Bronchial epithelial cell (primary cell): ENCODE results near the gene TMEM74B. TPM values are rescaled to one million over a fixed set of nuclear protein-coding genes. Genes with fewer than 3 reads are reported as not detected.

Source experiments
- DNase-seq: peaks from one replicate; pipeline ENCODE4 v3.0.0-alpha.2; 2010; ENCODE audit warnings: low read depth
- FAIRE-seq: peaks from 2 replicates; lab custom pipeline; 2011; peaks lifted over from hg19 to GRCh38; lab: Jason Lieb, UNC
- H3K27me3 ChIP-seq: 2 replicates; pipeline ENCODE4 v1.5.1; 2011; ENCODE audit warnings: low read length; ENCODE audit not compliant: control insufficient read depth, insufficient read depth
- H3K36me3 ChIP-seq: 2 replicates; pipeline ENCODE4 v1.5.1; 2011; ENCODE audit warnings: low read length; ENCODE audit not compliant: control insufficient read depth, insufficient read depth
- H3K4me3 ChIP-seq: 2 replicates; pipeline ENCODE4 v1.5.1; 2011; ENCODE audit warnings: mild to moderate bottlenecking, low read depth, low read length, control low read depth
- total RNA-seq: library from RNA; depleted of rRNA; stranded (reverse); fragments of >200 nt; gene quantifications from 2 replicates; pipeline ENCODE4 v1.2.1, GENCODE V29; 2014
- TF ChIP-seq, protein P1 (sequence below): IDR thresholded peaks from 2 replicates; pipeline ENCODE4 v1.5.1; 2011; ENCODE audit warnings: mild to moderate bottlenecking, moderate library complexity, low read length, control low read depth, inconsistent platforms; ENCODE audit not compliant: insufficient read depth, severe bottlenecking

The TMEM74B gene
- total RNA-seq, 1 donor from 2014 or later = not detected

DNA sequence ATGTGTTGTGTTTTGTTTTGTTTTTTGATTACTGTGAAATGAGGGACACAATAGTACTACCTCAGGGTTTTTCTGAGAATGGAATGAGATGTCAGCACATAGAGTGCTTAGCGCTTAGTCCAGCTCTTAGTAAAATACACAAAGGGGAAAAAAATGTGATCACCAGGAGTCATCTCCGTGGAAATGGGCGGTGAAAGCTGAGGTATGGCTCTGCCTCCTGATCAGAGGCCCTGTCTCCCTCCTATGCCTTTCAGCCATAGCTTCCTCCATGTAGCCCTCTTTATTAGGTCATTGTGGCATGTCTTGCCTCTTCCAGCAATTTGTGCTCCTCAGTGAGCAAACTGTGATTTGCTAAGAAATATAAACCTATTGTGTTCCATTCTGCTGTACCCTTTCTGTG lies 53.4 kb downstream of the TMEM74B start:
- TF ChIP-seq, protein P1, sequence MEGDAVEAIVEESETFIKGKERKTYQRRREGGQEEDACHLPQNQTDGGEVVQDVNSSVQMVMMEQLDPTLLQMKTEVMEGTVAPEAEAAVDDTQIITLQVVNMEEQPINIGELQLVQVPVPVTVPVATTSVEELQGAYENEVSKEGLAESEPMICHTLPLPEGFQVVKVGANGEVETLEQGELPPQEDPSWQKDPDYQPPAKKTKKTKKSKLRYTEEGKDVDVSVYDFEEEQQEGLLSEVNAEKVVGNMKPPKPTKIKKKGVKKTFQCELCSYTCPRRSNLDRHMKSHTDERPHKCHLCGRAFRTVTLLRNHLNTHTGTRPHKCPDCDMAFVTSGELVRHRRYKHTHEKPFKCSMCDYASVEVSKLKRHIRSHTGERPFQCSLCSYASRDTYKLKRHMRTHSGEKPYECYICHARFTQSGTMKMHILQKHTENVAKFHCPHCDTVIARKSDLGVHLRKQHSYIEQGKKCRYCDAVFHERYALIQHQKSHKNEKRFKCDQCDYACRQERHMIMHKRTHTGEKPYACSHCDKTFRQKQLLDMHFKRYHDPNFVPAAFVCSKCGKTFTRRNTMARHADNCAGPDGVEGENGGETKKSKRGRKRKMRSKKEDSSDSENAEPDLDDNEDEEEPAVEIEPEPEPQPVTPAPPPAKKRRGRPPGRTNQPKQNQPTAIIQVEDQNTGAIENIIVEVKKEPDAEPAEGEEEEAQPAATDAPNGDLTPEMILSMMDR = no peak
- Histone ChIP-seq H3K4me3 (no peak overlapping the region), H3K36me3 (peaks cover 29% of the 10 kb centered on the region), H3K27me3 (no peaks in the 10 kb centered on the region)
- DNase-seq (no peak), FAIRE-seq (no peak)

DNA sequence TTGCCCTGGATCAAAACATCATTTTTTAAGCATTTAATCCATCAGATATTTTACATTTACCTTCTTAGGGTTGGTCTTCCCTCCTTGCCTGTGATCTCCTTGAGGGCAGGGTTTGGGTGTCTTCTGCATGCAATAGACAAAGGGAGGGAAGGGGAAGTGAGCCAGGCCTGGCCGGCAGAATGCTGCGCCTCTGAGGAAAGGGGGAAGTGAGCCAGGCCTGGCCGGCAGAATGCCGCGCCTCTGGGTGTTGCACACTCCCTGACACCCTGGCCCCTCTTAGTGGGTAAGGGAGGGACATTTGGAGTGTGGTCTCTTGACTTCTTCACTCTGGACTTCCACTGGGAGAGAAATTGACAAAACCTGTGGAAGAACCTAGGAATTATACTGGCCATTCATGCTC lies 53.9 kb downstream of the TMEM74B start:
- DNase-seq = no peak
- no peak for FAIRE-seq
- TF ChIP-seq, protein P1 = no peak
- Histone ChIP-seq H3K36me3 (peaks cover 30% of the 10 kb centered on the region), H3K27me3 (no peaks in the 10 kb centered on the region), H3K4me3 (no peak overlapping the region)

Other genes with a start within 250 kb of the TMEM74B start
- not detected in 2 replicates for gene RSPO4, start 182.7 kb downstream of the TMEM74B start, total RNA-seq
- 20.3 and 20.7 TPM in 2 replicates for gene PSMF1, start 66.4 kb downstream of the TMEM74B start, total RNA-seq
- not detected in 2 replicates for gene C20orf202, start 18.5 kb upstream of the TMEM74B start, total RNA-seq
- under 0.01 TPM in 1 of 2 replicates, not detected in the other for gene RAD21L1, start 41.1 kb upstream of the TMEM74B start, total RNA-seq
- gene SNPH, start 81.3 kb upstream of the TMEM74B start, total RNA-seq = 1.7 and 1.8 TPM in 2 replicates
- 96.4 and 176 TPM in 2 replicates for gene SDCBP2, start 144.2 kb upstream of the TMEM74B start, total RNA-seq
- gene FKBP1A, start 208.1 kb upstream of the TMEM74B start, total RNA-seq = 46.9 and 69.3 TPM in 2 replicates